ENCODE data around the gene EHBP1.

DNA sequence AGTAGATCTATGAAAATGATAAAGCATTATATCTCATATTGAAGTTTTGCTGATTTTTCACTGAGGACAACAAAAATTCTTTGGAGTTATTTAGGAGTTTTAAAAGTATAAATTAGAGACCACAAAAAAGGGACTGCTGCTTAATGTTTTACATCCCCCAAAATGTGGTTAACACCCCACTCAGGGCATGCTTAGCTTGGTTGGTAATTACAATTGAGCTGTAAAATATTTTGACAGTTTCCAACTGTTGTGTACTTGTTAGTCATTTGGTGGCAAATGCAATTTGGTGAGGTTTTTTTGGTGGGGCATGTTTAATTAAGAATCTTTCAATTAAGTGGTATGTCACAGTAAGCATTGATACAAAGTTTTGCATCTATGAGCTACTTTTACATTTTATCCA, 207.8 kb downstream of the EHBP1 start:
- no peak for TF ChIP-seq CTCF (IDR thresholded peaks at IDR 0.05)
- TF ChIP-seq POLR2AphosphoS5 (IDR thresholded peaks at IDR 0.05): no peak
